WTC11 (cell line): ENCODE data around the gene TNPO3. TPM values are rescaled to one million over a fixed set of nuclear protein-coding genes. Genes with fewer than 3 reads are reported as not detected.

Experiments
- ATAC-seq: fragments of 200-7000 bp; cut with Tn5 transposase; 2 replicates; pipeline ENCODE4 v1.10.0; 2021; ENCODE audit warnings: mild to moderate bottlenecking, moderate library complexity
- CTCF ChIA-PET: fragments of 300-600 bp; sonication (Branson Sonifier 250); formaldehyde crosslinking; loops from one replicate; lab custom pipeline; 2021; ENCODE audit warnings: antibody characterized with exemption; lab: Charles Lee
- POLR2A ChIA-PET: fragments of 350-600 bp; sonication (Branson Sonifier 250); formaldehyde crosslinking; loops from one replicate; lab custom pipeline; 2021; ENCODE audit warnings: antibody characterized with exemption; lab: Charles Lee
- DNase-seq: peaks from one replicate; pipeline ENCODE4 v3.0.0; 2021; ENCODE audit warnings: low spot score
- H3K27ac Mint-ChIP-seq: 2 replicates; pipeline ENCODE4 v1.8.0; 2021; ENCODE audit warnings: mixed read lengths
- H3K27me3 Mint-ChIP-seq: 2 replicates; pipeline ENCODE4 v1.8.0; 2021; ENCODE audit warnings: low read depth, mild to moderate bottlenecking, moderate library complexity, mixed read lengths
- H3K36me3 Mint-ChIP-seq: 2 replicates; pipeline ENCODE4 v1.8.0; 2021; ENCODE audit warnings: mixed read lengths
- H3K4me1 Mint-ChIP-seq: 2 replicates; pipeline ENCODE4 v1.8.0; 2022; ENCODE audit warnings: mixed read lengths
- H3K4me3 Mint-ChIP-seq: 2 replicates; pipeline ENCODE4 v1.8.0; 2021; ENCODE audit warnings: mild to moderate bottlenecking, moderate library complexity, mixed read lengths
- H3K9me3 Mint-ChIP-seq: 2 replicates; pipeline ENCODE4 v1.8.0; 2021; ENCODE audit warnings: mixed read lengths
- CBFB ChIP-seq: sonication (generic); formaldehyde crosslinking; IDR thresholded peaks from 2 replicates; pipeline ENCODE4 v1.8.1; 2022; ENCODE audit warnings: mild to moderate bottlenecking, low read depth, missing genetic modification reagents
- CREM ChIP-seq: sonication (generic); formaldehyde crosslinking; IDR thresholded peaks from 2 replicates; pipeline ENCODE4 v1.8.1; 2022; ENCODE audit warnings: mild to moderate bottlenecking, missing genetic modification reagents, moderate library complexity
- E2F1 ChIP-seq: sonication (generic); formaldehyde crosslinking; IDR thresholded peaks from 2 replicates; pipeline ENCODE4 v1.8.0; 2022; ENCODE audit warnings: mild to moderate bottlenecking, missing genetic modification reagents
- MYBL2 ChIP-seq: sonication (generic); formaldehyde crosslinking; IDR thresholded peaks from 2 replicates; pipeline ENCODE4 v1.8.1; 2023; ENCODE audit warnings: mild to moderate bottlenecking, moderate library complexity, missing genetic modification reagents
- NR2C2 ChIP-seq: sonication (generic); formaldehyde crosslinking; IDR thresholded peaks from 2 replicates; pipeline ENCODE4 v1.8.0; 2022; ENCODE audit warnings: mild to moderate bottlenecking, missing genetic modification reagents
- OVOL2 ChIP-seq: fragments of 250-450 bp; sonication (Bioruptor Pico); IDR thresholded peaks from 2 replicates; pipeline ENCODE4 v1.9.0; 2021; ENCODE audit warnings: mild to moderate bottlenecking, borderline replicate concordance
- PRDM15 ChIP-seq: sonication (generic); formaldehyde crosslinking; IDR thresholded peaks from 2 replicates; pipeline ENCODE4 v1.8.0; 2022; ENCODE audit warnings: missing genetic modification reagents
- PREB ChIP-seq: sonication (generic); formaldehyde crosslinking; IDR thresholded peaks from 2 replicates; pipeline ENCODE4 v1.8.1; 2022; ENCODE audit warnings: mild to moderate bottlenecking, missing genetic modification reagents, moderate library complexity, borderline replicate concordance
- RORB ChIP-seq: fragments of 250-450 bp; sonication (Bioruptor Pico); IDR thresholded peaks from 2 replicates; pipeline ENCODE4 v1.9.0; 2021; ENCODE audit warnings: mild to moderate bottlenecking
- TP53 ChIP-seq: sonication (generic); formaldehyde crosslinking; IDR thresholded peaks from 2 replicates; pipeline ENCODE4 v1.8.1; 2023; ENCODE audit warnings: mild to moderate bottlenecking, missing genetic modification reagents
- ZBTB21 ChIP-seq: sonication (generic); formaldehyde crosslinking; IDR thresholded peaks from 2 replicates; pipeline ENCODE4 v1.8.1; 2023; ENCODE audit warnings: mild to moderate bottlenecking, missing genetic modification reagents, borderline replicate concordance
- ZNF121 ChIP-seq: sonication (generic); formaldehyde crosslinking; IDR thresholded peaks from 2 replicates; pipeline ENCODE4 v1.8.0; 2023; ENCODE audit warnings: missing genetic modification reagents
- ZNF263 ChIP-seq: sonication (generic); formaldehyde crosslinking; IDR thresholded peaks from 2 replicates; pipeline ENCODE4 v1.8.1; 2022; ENCODE audit warnings: low read depth, mild to moderate bottlenecking, moderate library complexity, missing genetic modification reagents
- ZNF317 ChIP-seq: sonication (generic); formaldehyde crosslinking; IDR thresholded peaks from 2 replicates; pipeline ENCODE4 v1.8.1; 2023; ENCODE audit warnings: low read depth, mild to moderate bottlenecking, moderate library complexity, missing genetic modification reagents, borderline replicate concordance
- ZNF425 ChIP-seq: fragments of 250-450 bp; sonication (Bioruptor Pico); conservative IDR thresholded peaks from 2 replicates; pipeline ENCODE4 v1.9.0; 2021; ENCODE audit warnings: mild to moderate bottlenecking
- ZNF532 ChIP-seq: fragments of 250-450 bp; sonication (Bioruptor Pico); IDR thresholded peaks from 2 replicates; pipeline ENCODE4 v1.9.0; 2021; ENCODE audit warnings: mild to moderate bottlenecking, borderline replicate concordance
- total RNA-seq: library from RNA; stranded (reverse); gene quantifications from 3 replicates; pipeline ENCODE4 v1.2.3, GENCODE V29; 2021
- TF ChIP-seq, protein P1 (sequence below): sonication (generic); formaldehyde crosslinking; IDR thresholded peaks from 2 replicates; pipeline ENCODE4 v1.8.0; 2022; ENCODE audit warnings: mild to moderate bottlenecking, missing genetic modification reagents
- TF ChIP-seq, protein P2 (sequence below): sonication (generic); formaldehyde crosslinking; IDR thresholded peaks from 2 replicates; pipeline ENCODE4 v1.8.1; 2023; ENCODE audit warnings: mild to moderate bottlenecking, missing genetic modification reagents, borderline replicate concordance

The TNPO3 gene
- total RNA-seq, 1 experiment from 2014 or later: 91.7 TPM

GRCh38 chr7:128968624-128969023 is 86.3 kb downstream of the TNPO3 start:
- Mint-ChIP-seq H3K36me3 (peaks cover 71% of the 10 kb centered on the region), H3K4me3 (no peak overlapping the region), H3K4me1 (peaks cover 15% of the 10 kb centered on the region), H3K9me3 (no peaks in the 10 kb centered on the region), H3K27me3 (no peaks in the 10 kb centered on the region)
- ATAC-seq (no peak), DNase-seq (no peak)
- POLR2A ChIA-PET: no interaction called here
- TF ChIP-seq ZNF263 (CRISPR knock-in tag) (no peak), RORB (CRISPR knock-in tag) (no peak), NR2C2 (CRISPR knock-in tag) (no peak), ZNF532 (CRISPR knock-in tag) (no peak), PREB (CRISPR knock-in tag) (no peak), ZBTB21 (CRISPR knock-in tag) (no peak), CBFB (CRISPR knock-in tag) (no peak)
- TF ChIP-seq, protein P1, sequence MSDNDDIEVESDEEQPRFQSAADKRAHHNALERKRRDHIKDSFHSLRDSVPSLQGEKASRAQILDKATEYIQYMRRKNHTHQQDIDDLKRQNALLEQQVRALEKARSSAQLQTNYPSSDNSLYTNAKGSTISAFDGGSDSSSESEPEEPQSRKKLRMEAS: no peak
- TF ChIP-seq, all 79 proteins: peak for 0
- CTCF ChIA-PET: interaction anchor here (2.1 kb wide), 1 partner anchor 123 kb away, joined by 8 read pairs; no protein-coding TSS in a partner anchor
- no peak overlapping the region for H3K27ac Mint-ChIP-seq

DNA sequence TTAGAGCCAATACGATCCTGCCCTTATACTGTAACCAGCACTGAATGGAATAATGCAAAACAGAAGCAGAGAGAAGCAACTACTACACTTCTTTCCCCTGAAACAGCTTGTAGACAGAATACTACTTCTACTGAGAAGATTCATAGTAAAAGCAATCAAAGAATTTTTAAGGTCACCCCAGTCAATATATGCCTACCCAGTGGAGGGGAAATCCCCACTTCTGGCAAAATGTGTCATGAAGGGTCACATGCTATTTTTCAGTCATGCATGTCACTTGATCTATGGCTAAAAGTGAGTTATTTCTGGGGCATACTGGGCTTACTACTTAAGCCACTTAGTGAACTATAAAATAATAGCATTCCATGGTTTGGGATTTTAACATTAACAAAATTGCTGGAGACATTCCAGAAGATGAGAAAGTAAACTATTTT is 91.6 kb downstream of the TNPO3 start:
- DNase-seq (no peak), ATAC-seq (no peak)
- POLR2A ChIA-PET: no interaction called here
- no peak overlapping the region for H3K27ac Mint-ChIP-seq
- H3K36me3 Mint-ChIP-seq: peaks cover 71% of the 10 kb centered on the region
- CTCF ChIA-PET: interaction anchor here (1.0 to 2.4 kb wide), 3 partner anchors 16 to 200 kb away, joined by 4 to 10 read pairs (median 4); no protein-coding TSS in a partner anchor
- H3K27me3 Mint-ChIP-seq: no peaks in the 10 kb centered on the region
- peaks cover 15% of the 10 kb centered on the region for H3K4me1 Mint-ChIP-seq
- H3K4me3 Mint-ChIP-seq: no peak overlapping the region
- no peaks in the 10 kb centered on the region for H3K9me3 Mint-ChIP-seq
- TF ChIP-seq, protein P2, sequence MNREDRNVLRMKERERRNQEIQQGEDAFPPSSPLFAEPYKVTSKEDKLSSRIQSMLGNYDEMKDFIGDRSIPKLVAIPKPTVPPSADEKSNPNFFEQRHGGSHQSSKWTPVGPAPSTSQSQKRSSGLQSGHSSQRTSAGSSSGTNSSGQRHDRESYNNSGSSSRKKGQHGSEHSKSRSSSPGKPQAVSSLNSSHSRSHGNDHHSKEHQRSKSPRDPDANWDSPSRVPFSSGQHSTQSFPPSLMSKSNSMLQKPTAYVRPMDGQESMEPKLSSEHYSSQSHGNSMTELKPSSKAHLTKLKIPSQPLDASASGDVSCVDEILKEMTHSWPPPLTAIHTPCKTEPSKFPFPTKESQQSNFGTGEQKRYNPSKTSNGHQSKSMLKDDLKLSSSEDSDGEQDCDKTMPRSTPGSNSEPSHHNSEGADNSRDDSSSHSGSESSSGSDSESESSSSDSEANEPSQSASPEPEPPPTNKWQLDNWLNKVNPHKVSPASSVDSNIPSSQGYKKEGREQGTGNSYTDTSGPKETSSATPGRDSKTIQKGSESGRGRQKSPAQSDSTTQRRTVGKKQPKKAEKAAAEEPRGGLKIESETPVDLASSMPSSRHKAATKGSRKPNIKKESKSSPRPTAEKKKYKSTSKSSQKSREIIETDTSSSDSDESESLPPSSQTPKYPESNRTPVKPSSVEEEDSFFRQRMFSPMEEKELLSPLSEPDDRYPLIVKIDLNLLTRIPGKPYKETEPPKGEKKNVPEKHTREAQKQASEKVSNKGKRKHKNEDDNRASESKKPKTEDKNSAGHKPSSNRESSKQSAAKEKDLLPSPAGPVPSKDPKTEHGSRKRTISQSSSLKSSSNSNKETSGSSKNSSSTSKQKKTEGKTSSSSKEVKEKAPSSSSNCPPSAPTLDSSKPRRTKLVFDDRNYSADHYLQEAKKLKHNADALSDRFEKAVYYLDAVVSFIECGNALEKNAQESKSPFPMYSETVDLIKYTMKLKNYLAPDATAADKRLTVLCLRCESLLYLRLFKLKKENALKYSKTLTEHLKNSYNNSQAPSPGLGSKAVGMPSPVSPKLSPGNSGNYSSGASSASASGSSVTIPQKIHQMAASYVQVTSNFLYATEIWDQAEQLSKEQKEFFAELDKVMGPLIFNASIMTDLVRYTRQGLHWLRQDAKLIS (CRISPR knock-in tag): no peak
- TF ChIP-seq PRDM15 (no peak), ZNF425 (CRISPR knock-in tag) (no peak), E2F1 (CRISPR knock-in tag) (no peak), TP53 (CRISPR knock-in tag) (no peak), OVOL2 (CRISPR knock-in tag) (no peak), ZNF317 (CRISPR knock-in tag) (no peak), MYBL2 (CRISPR knock-in tag) (no peak), CREM (CRISPR knock-in tag) (no peak), ZNF121 (CRISPR knock-in tag) (no peak)
